Nephron (organoid): ENCODE results near the gene FAM83C.

Source experiments
- H3K27ac Mint-ChIP-seq, 3 experiments: 2 replicates each; pipeline ENCODE4 v1.8.0; 2020; ENCODE audit warnings: mixed read lengths in 3 of 3, mild to moderate bottlenecking in 2 of 3, moderate library complexity in 1 of 3
- H3K27me3 Mint-ChIP-seq: 2 replicates; pipeline ENCODE4 v1.8.0; 2021; ENCODE audit warnings: low read depth, mild to moderate bottlenecking, moderate library complexity, mixed read lengths
- H3K36me3 Mint-ChIP-seq: 2 replicates; pipeline ENCODE4 v1.8.0; 2020; ENCODE audit warnings: low read depth, mixed read lengths
- H3K4me1 Mint-ChIP-seq: 2 replicates; pipeline ENCODE4 v1.8.0; 2020; ENCODE audit warnings: mixed read lengths
- H3K4me3 Mint-ChIP-seq, 3 experiments: 2 replicates each; pipeline ENCODE4 v1.8.0; 2020; ENCODE audit warnings: mild to moderate bottlenecking in 3 of 3, mixed read lengths in 3 of 3, moderate library complexity in 2 of 3
- H3K9me3 Mint-ChIP-seq: 2 replicates; pipeline ENCODE4 v1.8.0; 2020; ENCODE audit warnings: mixed read lengths
- TF ChIP-seq, protein P1 (sequence below), 3 experiments: fragments of 200-600 bp; sonication (generic); IDR thresholded peaks; one replicate each; pipeline ENCODE4 v1.5.0; 2021; ENCODE audit warnings: antibody characterized with exemption in 3 of 3; ENCODE audit not compliant: unreplicated experiment in 3 of 3

Gene FAM83C

DNA sequence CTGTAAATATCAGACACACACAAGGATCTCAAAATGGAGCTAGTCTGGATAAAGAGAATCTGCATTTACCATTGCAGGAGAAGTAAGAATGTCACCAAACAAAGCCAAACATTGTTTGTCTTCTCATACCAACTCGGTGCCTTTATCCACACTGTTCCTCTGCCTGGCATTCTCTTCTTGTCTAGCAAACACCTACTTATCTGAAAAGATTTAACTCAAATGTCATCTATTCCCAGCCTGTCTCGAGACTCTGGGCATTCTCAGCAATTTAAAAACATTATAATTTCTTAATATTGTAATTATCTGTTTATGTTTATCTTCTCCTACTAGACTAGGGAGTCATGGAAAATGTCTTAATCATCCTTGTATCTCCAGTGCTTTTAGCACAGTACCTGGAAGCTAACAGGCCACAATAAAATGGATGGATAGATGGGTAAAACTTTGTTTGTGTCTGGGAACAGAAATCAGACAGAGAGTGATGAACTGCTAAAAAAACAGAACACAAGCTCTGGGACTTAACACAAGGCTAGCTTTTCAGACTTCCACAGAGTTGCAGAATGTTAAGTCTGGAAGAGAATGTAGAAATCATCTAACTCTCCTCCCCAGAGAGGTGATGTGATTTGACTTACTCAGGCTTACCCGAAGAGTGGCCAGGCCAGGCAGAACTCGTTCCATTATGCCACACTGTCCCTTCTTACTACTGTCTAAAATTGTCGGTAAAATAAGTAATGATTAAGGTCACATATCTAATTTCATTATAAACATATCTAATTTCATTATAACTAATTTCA, 42.3 kb upstream of the FAM83C start:
- Mint-ChIP-seq H3K9me3 (no peaks in the 10 kb centered on the region), H3K27me3 (no peaks in the 10 kb centered on the region), H3K36me3 (no peaks in the 10 kb centered on the region), H3K27ac (peak overlapping the region; percentile 43 to 82 (median 58)), H3K4me3 (no peak overlapping the region), H3K4me1 (peaks cover 19% of the 10 kb centered on the region)
- TF ChIP-seq, protein P1, sequence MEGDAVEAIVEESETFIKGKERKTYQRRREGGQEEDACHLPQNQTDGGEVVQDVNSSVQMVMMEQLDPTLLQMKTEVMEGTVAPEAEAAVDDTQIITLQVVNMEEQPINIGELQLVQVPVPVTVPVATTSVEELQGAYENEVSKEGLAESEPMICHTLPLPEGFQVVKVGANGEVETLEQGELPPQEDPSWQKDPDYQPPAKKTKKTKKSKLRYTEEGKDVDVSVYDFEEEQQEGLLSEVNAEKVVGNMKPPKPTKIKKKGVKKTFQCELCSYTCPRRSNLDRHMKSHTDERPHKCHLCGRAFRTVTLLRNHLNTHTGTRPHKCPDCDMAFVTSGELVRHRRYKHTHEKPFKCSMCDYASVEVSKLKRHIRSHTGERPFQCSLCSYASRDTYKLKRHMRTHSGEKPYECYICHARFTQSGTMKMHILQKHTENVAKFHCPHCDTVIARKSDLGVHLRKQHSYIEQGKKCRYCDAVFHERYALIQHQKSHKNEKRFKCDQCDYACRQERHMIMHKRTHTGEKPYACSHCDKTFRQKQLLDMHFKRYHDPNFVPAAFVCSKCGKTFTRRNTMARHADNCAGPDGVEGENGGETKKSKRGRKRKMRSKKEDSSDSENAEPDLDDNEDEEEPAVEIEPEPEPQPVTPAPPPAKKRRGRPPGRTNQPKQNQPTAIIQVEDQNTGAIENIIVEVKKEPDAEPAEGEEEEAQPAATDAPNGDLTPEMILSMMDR (IDR thresholded peaks at IDR 0.05; ENCODE audit: unreplicated experiment in 3 of 3), result no peak

DNA sequence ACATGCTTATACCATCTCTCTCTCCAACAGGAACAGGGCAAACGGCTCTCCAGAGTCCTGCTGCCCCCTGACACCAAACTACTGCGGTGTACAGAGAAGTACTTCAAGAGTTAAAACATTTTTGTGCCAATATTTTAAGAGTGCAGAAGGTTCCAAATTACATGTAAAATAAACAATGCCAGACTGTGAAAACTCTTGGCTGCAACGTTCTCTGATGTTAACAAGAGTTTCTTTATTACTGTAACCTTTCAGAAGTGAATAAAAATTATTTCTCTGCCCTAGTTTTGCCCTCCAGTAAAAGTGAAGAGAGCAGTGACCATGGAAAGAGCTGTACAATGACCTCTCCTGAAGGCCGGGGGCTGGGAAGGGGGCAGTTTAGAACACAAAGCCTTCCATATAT, 41.4 kb upstream of the FAM83C start:
- TF ChIP-seq, protein P1 (IDR thresholded peaks at IDR 0.05; ENCODE audit: unreplicated experiment in 3 of 3), result no peak
- H3K36me3 Mint-ChIP-seq, result no peaks in the 10 kb centered on the region
- no peaks in the 10 kb centered on the region for H3K9me3 Mint-ChIP-seq
- H3K4me3 Mint-ChIP-seq, result no peak overlapping the region
- H3K4me1 Mint-ChIP-seq, result peaks cover 11% of the 10 kb centered on the region
- H3K27me3 Mint-ChIP-seq, result no peaks in the 10 kb centered on the region
- H3K27ac Mint-ChIP-seq, result peak overlapping the region; percentile 43 to 82 (median 58)

DNA sequence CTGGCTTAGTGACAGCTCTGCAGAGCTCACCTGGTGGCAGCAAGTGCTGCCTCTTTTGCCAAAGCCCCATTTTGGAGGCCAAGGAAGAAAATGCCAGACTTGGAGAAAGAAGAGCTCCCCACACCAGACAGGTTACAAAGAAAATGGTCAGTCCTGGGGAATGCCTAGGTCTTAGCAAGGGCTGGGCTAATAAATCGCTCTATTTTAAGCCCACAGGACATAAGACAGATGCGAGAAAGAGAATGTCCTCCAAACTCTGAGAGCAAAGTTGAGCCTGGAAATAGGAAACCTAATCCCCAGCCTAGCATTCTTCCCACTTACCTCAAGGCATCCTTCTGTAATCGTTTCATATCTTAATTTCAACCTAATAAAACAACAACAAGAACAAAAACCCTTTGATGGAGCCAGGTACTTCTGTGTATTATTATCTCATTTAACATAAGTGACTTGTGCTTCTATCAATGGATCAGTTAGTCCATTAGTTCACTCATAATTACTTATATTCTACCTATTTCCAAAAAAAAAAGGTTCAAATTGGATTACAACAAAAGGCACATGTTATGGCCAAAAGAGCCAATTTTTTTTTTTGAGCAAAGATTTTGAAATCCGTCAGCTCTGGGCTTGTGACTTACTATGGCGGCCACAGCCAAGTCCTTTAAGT, 40.4 kb upstream of the FAM83C start:
- Mint-ChIP-seq H3K27ac (no peak overlapping the region), H3K4me1 (peaks cover 11% of the 10 kb centered on the region), H3K36me3 (no peaks in the 10 kb centered on the region), H3K9me3 (no peaks in the 10 kb centered on the region), H3K27me3 (no peaks in the 10 kb centered on the region), H3K4me3 (no peak overlapping the region)
- TF ChIP-seq, protein P1 (IDR thresholded peaks at IDR 0.05; ENCODE audit: unreplicated experiment in 3 of 3), result no peak

DNA sequence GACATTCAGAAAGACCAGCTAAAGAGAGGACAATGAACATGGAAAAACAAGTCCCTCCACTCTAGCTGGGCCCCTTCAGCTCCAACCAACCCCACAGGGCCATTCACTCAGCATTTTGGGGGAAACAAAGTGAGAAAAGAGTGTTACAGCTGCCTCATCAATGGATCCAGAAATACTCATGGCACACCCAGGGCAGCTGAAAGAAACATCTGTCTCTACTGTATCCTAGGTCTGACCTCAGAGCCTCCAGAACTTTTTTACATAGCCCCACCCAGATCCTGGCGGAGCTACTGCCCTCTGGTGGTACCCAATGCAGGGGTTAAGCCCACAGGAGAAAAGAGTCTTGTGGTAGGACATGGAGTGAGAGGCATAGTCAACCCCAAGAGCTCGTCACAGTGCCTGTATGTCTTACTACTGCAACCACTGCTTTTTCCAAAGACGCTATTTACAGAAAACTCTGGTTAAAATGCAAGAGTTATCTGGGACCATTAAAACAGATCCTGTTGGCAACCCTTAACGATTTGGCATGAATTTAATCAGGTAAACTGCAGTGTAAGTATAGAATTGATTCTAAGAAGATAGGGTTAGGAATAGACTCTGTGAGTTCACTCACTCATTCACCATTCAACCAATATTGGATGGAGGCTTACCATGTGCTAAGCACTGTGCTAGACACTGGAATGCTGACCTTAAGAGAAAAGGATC, 37.4 kb upstream of the FAM83C start:
- Mint-ChIP-seq H3K4me3 (no peak overlapping the region), H3K27ac (no peak overlapping the region), H3K4me1 (peaks cover 23% of the 10 kb centered on the region), H3K27me3 (no peaks in the 10 kb centered on the region), H3K9me3 (no peaks in the 10 kb centered on the region), H3K36me3 (peaks cover 4% of the 10 kb centered on the region)
- TF ChIP-seq, protein P1 (IDR thresholded peaks at IDR 0.05; ENCODE audit: unreplicated experiment in 3 of 3), result no peak

DNA sequence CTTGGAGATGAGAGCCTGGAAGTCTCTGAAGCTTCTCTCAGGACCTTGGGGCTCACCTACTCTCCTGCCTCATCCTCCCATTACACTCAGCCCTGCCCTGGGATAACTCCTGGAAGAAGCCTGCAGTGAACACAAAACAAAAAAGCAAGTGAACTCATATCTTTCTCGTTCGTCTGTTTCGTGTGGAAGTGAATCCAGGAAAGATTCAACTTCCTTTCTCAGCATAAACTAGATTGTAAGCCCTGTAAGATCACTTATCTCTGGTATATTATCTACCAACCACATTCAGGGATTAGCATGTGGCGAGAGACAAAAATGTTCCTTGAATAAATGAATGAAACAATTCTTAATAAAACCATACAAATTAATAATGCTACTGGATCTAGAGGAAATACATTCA, 36.5 kb upstream of the FAM83C start:
- no peaks in the 10 kb centered on the region for H3K27me3 Mint-ChIP-seq
- H3K4me1 Mint-ChIP-seq, result peaks cover 19% of the 10 kb centered on the region
- TF ChIP-seq, protein P1 (IDR thresholded peaks at IDR 0.05; ENCODE audit: unreplicated experiment in 3 of 3), result no peak
- no peak overlapping the region for H3K4me3 Mint-ChIP-seq
- no peaks in the 10 kb centered on the region for H3K9me3 Mint-ChIP-seq
- H3K27ac Mint-ChIP-seq, result no peak overlapping the region
- H3K36me3 Mint-ChIP-seq, result peaks cover 4% of the 10 kb centered on the region
